NB4 (cell line): Measurements from ENCODE around the gene CHN1.

Experiments
- DNase-seq: peaks from one replicate; pipeline ENCODE4 v3.0.0; 2010; ENCODE audit warnings: low read depth
- H3K4me3 ChIP-seq: one replicate; pipeline ENCODE4 v1.5.1; 2011; ENCODE audit warnings: mild to moderate bottlenecking, low read depth, low read length, moderate library complexity
- CTCF ChIP-seq: IDR thresholded peaks from one replicate; pipeline ENCODE4 v1.5.1; 2012; ENCODE audit warnings: low read depth, low read length
- MAX ChIP-seq: IDR thresholded peaks from 2 replicates; pipeline ENCODE4 v1.6.1; 2011; ENCODE audit warnings: low read depth, low read length
- MYC ChIP-seq: IDR thresholded peaks from 2 replicates; pipeline ENCODE4 v1.6.1; 2011; ENCODE audit warnings: low read depth, low read length
- POLR2A ChIP-seq: IDR thresholded peaks from 2 replicates; pipeline ENCODE4 v1.6.1; 2011; ENCODE audit warnings: mild to moderate bottlenecking; ENCODE audit not compliant: insufficient read length; ENCODE audit errors: extremely low read depth

The CHN1 gene

GRCh38 chr2:174752403-174753037 is 252.7 kb downstream of the CHN1 start:
- H3K4me3 ChIP-seq = no peak overlapping the region
- no peak for DNase-seq
- TF ChIP-seq CTCF (no peak), POLR2A (no peak), MYC (no peak), MAX (no peak)

GRCh38 chr2:174750923-174751441 is 254.2 kb downstream of the CHN1 start:
- DNase-seq = no peak
- H3K4me3 ChIP-seq = no peak overlapping the region
- TF ChIP-seq POLR2A (no peak), MYC (no peak), CTCF (no peak), MAX (no peak)

- TF ChIP-seq CTCF (no peak), MAX (no peak), MYC (no peak), POLR2A (no peak)
- DNase-seq = no peak
- H3K4me3 ChIP-seq = no peak overlapping the region
Observed at GRCh38 chr2:174749793-174750192, 255.4 kb downstream of the CHN1 start.

GRCh38 chr2:174748948-174749347 is 256.2 kb downstream of the CHN1 start:
- H3K4me3 ChIP-seq = no peak overlapping the region
- TF ChIP-seq CTCF (peak; percentile 84), MYC (no peak), MAX (no peak; the same call in 1 of the 2 replicates)
- peak; percentile 67 for DNase-seq
